Natural killer cell (primary cell): ENCODE measurements around the gene SGCD. TPM values are rescaled to one million over a fixed set of nuclear protein-coding genes. Genes with fewer than 3 reads are reported as not detected.

Experiments
- ATAC-seq, 3 donors: fragments of 150-1000 bp in 2 of 3; fragments of 200-7000 bp in 1 of 3; cut with Tn5 transposase; 1 replicate in 1 of 3; 2 replicates in 2 of 3; pipeline ENCODE4 v1.10.0; 2021; ENCODE audit warnings: mild to moderate bottlenecking in 2 of 3, moderate library complexity in 2 of 3
- DNase-seq, 2 donors: peaks; one replicate each; pipeline versions ENCODE4 v3.0.0 to v3.0.0-alpha.2; 2013 to 2021; ENCODE audit warnings: mixed read lengths in 1 of 2
- H3K27ac ChIP-seq: one replicate; pipeline ENCODE4 v1.5.1; 2013; ENCODE audit warnings: mild to moderate bottlenecking, low read length
- H3K27me3 ChIP-seq: one replicate; pipeline ENCODE4 v1.6.1; 2013; ENCODE audit warnings: low read length; ENCODE audit not compliant: control insufficient read depth, insufficient read depth
- H3K36me3 ChIP-seq: one replicate; pipeline ENCODE4 v1.6.1; 2013; ENCODE audit warnings: low read length; ENCODE audit not compliant: control insufficient read depth, insufficient read depth
- H3K4me1 ChIP-seq: one replicate; pipeline ENCODE4 v1.6.1; 2013; ENCODE audit warnings: low read length; ENCODE audit not compliant: control insufficient read depth, insufficient read depth
- H3K4me3 ChIP-seq: one replicate; pipeline ENCODE4 v1.5.1; 2013; ENCODE audit warnings: low read length
- H3K9me3 ChIP-seq: one replicate; pipeline ENCODE4 v1.6.1; 2013; ENCODE audit warnings: low read length; ENCODE audit not compliant: control insufficient read depth, insufficient read depth
- H3K27ac Mint-ChIP-seq, 2 donors: one replicate each; pipeline ENCODE4 v1.8.0; 2022; ENCODE audit warnings: mild to moderate bottlenecking in 2 of 2, mixed read lengths in 2 of 2, moderate library complexity in 1 of 2
- H3K27me3 Mint-ChIP-seq, 2 donors: one replicate each; pipeline ENCODE4 v1.8.0; 2022; ENCODE audit warnings: low read depth in 2 of 2, mixed read lengths in 2 of 2
- H3K36me3 Mint-ChIP-seq: one replicate; pipeline ENCODE4 v1.8.0; 2022; ENCODE audit warnings: mixed read lengths
- H3K4me1 Mint-ChIP-seq, 2 donors: one replicate each; pipeline ENCODE4 v1.8.0; 2022; ENCODE audit warnings: mixed read lengths in 2 of 2
- H3K4me3 Mint-ChIP-seq: one replicate; pipeline ENCODE4 v1.8.0; 2022; ENCODE audit warnings: mild to moderate bottlenecking, moderate library complexity, mixed read lengths
- H3K9me3 Mint-ChIP-seq, 2 donors: one replicate each; pipeline ENCODE4 v1.8.0; 2022; ENCODE audit warnings: mixed read lengths in 2 of 2
- WGBS: methylation state at CpG from one replicate; pipeline ENCODE4 v1.1.7; 2013; ENCODE audit warnings: missing lambda C conversion rate; ENCODE audit not compliant: insufficient coverage; 5-methylcytosine and 5-hydroxymethylcytosine counted together
- intact Hi-C: fragments of 100-400 bp; cut with micrococcal nuclease; formaldehyde crosslinking; loops from one replicate; pipeline ENCODE4 v1.14.2; 2022
- total RNA-seq, 4 donors: library from RNA; stranded (reverse); fragments of 120-200 nt in 1 of 4; gene quantifications; one replicate each; pipeline versions ENCODE4 v1.2.3 to v1.2.4, GENCODE V29; 2013 to 2022
- TF ChIP-seq, protein P1 (sequence below): fragments of 200-600 bp; IDR thresholded peaks from one replicate; pipeline ENCODE4 v1.8.0; 2022; ENCODE audit warnings: antibody characterized with exemption

The SGCD gene
- total RNA-seq, 3 donors from 2014 or later (not counting 1 experiment from before 2014, with no cell fraction given) = 0.32 to 2.0 (median 1.4) TPM

DNA sequence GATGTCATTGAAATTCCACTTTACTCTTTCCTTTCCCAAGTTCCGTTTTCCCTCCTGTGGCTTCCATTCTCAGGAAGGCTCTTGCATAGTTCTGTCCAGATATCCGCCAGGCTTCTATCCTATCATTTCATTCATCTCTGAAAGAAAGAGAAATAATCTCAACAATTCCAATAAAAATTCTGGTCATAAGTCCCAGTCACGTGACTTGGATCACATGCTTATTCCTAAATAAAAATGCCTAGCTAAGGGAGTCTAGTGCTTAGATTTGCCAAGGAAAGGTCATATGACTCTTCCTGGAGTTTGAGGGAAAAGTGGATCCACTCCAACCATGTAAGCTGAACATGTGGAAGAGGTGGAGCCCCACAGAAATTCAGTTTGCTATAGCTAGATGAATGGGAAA is 377.2 kb downstream of the SGCD start:
- peaks cover 2% of the 10 kb centered on the region for H3K27me3 ChIP-seq
- no peaks in the 10 kb centered on the region for H3K36me3 ChIP-seq
- TF ChIP-seq, protein P1, sequence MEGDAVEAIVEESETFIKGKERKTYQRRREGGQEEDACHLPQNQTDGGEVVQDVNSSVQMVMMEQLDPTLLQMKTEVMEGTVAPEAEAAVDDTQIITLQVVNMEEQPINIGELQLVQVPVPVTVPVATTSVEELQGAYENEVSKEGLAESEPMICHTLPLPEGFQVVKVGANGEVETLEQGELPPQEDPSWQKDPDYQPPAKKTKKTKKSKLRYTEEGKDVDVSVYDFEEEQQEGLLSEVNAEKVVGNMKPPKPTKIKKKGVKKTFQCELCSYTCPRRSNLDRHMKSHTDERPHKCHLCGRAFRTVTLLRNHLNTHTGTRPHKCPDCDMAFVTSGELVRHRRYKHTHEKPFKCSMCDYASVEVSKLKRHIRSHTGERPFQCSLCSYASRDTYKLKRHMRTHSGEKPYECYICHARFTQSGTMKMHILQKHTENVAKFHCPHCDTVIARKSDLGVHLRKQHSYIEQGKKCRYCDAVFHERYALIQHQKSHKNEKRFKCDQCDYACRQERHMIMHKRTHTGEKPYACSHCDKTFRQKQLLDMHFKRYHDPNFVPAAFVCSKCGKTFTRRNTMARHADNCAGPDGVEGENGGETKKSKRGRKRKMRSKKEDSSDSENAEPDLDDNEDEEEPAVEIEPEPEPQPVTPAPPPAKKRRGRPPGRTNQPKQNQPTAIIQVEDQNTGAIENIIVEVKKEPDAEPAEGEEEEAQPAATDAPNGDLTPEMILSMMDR = no peak
- DNase-seq (no peak), ATAC-seq (no peak)
- H3K27ac ChIP-seq = no peak overlapping the region
- Mint-ChIP-seq H3K36me3 (no peaks in the 10 kb centered on the region), H3K4me3 (no peak overlapping the region), H3K27me3 (peaks cover 14 to 46% of the 10 kb centered on the region in 2 donors), H3K9me3 (no peaks in the 10 kb centered on the region), H3K4me1 (no peaks in the 10 kb centered on the region), H3K27ac (no peak overlapping the region)
- WGBS = 95% methylated on average over 2 of the region's 3 CpGs
- intact Hi-C loops = no loop called here
- H3K4me1 ChIP-seq = no peaks in the 10 kb centered on the region
- no peaks in the 10 kb centered on the region for H3K9me3 ChIP-seq
- H3K4me3 ChIP-seq = no peak overlapping the region

DNA sequence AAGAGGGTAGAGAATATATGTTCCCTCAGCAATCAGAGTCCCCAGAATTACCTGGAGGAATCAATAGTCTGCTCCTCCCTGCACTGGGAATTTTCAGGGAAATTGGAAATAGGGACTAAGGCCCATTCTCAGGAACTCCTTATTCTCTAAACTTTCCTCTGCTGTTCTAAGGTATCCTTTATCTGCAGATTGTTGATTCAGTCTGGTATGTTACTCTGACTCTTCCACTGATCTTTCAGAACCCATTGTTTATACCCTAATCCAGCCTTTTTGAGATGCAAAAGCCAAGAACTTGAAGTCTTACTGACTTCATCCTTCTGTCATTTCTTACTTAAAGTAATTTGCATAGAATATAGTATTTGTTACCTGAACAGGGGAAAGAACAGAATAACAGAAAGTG is 379.7 kb downstream of the SGCD start:
- Histone ChIP-seq H3K9me3 (no peaks in the 10 kb centered on the region), H3K27me3 (peaks cover 2% of the 10 kb centered on the region), H3K4me1 (no peaks in the 10 kb centered on the region), H3K4me3 (no peak overlapping the region), H3K27ac (no peak overlapping the region), H3K36me3 (no peaks in the 10 kb centered on the region)
- Mint-ChIP-seq H3K4me3 (no peak overlapping the region), H3K27ac (no peak overlapping the region), H3K36me3 (no peaks in the 10 kb centered on the region), H3K27me3 (peaks cover 13 to 71% of the 10 kb centered on the region in 2 donors), H3K4me1 (no peaks in the 10 kb centered on the region), H3K9me3 (no peaks in the 10 kb centered on the region)
- TF ChIP-seq, protein P1 = no peak
- ATAC-seq (no peak), DNase-seq (no peak)
- intact Hi-C loops = no loop called here

DNA sequence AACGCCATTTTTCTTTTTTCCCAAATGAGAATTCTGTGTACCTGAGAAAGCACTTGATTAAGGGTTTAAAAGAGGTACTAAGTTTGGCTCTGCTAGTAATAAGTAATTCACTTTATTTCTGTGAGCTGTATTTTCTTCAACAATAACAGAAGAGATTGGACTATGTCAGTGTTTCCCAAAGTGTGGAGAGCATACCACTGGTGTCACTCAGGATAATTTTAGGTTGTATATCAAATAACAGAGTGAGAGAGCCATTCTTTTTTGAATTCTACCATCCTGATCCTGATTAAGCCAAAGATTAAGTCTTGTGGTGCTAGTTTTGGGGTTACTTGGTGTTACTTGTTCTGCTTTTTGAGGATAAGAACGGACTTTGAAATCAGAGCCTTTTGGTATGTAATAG is 380.8 kb downstream of the SGCD start:
- no peaks in the 10 kb centered on the region for H3K9me3 Mint-ChIP-seq
- H3K4me1 Mint-ChIP-seq = no peaks in the 10 kb centered on the region
- WGBS = 82% methylated on average over 1 of the region's 2 CpGs
- H3K27ac ChIP-seq = no peak overlapping the region
- H3K4me3 ChIP-seq = no peak overlapping the region
- intact Hi-C loops = no loop called here
- peaks cover 16 to 76% of the 10 kb centered on the region in 2 donors for H3K27me3 Mint-ChIP-seq
- no peaks in the 10 kb centered on the region for H3K4me1 ChIP-seq
- no peaks in the 10 kb centered on the region for H3K36me3 Mint-ChIP-seq
- no peak overlapping the region for H3K27ac Mint-ChIP-seq
- no peaks in the 10 kb centered on the region for H3K36me3 ChIP-seq
- H3K27me3 ChIP-seq = peaks cover 2% of the 10 kb centered on the region
- H3K4me3 Mint-ChIP-seq = no peak overlapping the region
- TF ChIP-seq, protein P1 = no peak
- DNase-seq (no peak), ATAC-seq (no peak)
- no peaks in the 10 kb centered on the region for H3K9me3 ChIP-seq

DNA sequence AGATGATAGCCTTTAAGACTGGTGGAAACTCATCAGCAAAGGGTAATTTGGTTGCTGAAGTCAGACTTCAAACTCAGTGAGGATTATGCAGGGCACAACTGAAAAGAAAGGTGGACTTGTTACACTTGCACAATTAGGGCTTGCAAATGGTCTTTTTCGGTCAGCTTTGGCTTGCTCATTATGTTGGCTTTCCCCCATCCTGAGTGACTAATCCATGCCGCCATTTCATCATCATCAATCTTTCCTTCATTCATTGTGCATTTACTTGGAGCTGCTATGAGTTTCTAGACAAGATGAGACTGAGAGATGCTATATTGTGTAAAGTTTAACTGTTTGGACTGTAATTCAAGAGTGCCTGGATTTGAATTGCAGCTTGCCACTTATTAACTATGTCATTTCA is 388.3 kb downstream of the SGCD start:
- H3K4me3 ChIP-seq = no peak overlapping the region
- DNase-seq (no peak), ATAC-seq (no peak)
- Mint-ChIP-seq H3K4me3 (no peak overlapping the region), H3K27me3 (peaks cover 6 to 36% of the 10 kb centered on the region in 2 donors), H3K4me1 (no peaks in the 10 kb centered on the region), H3K27ac (no peak overlapping the region), H3K9me3 (no peaks in the 10 kb centered on the region), H3K36me3 (no peaks in the 10 kb centered on the region)
- H3K9me3 ChIP-seq = no peaks in the 10 kb centered on the region
- no peaks in the 10 kb centered on the region for H3K4me1 ChIP-seq
- H3K27me3 ChIP-seq = no peaks in the 10 kb centered on the region
- TF ChIP-seq, protein P1 = no peak
- no peaks in the 10 kb centered on the region for H3K36me3 ChIP-seq
- WGBS = 100% methylated on average over 1 of the region's 2 CpGs
- intact Hi-C loops = no loop called here
- H3K27ac ChIP-seq = no peak overlapping the region
